ENCODE measurements around the gene HSBP1L1. TPM values are rescaled to one million over a fixed set of nuclear protein-coding genes. Genes with fewer than 3 reads are reported as not detected.

The HSBP1L1 gene
- total RNA-seq, 1 donor from 2014 or later: not detected

DNA sequence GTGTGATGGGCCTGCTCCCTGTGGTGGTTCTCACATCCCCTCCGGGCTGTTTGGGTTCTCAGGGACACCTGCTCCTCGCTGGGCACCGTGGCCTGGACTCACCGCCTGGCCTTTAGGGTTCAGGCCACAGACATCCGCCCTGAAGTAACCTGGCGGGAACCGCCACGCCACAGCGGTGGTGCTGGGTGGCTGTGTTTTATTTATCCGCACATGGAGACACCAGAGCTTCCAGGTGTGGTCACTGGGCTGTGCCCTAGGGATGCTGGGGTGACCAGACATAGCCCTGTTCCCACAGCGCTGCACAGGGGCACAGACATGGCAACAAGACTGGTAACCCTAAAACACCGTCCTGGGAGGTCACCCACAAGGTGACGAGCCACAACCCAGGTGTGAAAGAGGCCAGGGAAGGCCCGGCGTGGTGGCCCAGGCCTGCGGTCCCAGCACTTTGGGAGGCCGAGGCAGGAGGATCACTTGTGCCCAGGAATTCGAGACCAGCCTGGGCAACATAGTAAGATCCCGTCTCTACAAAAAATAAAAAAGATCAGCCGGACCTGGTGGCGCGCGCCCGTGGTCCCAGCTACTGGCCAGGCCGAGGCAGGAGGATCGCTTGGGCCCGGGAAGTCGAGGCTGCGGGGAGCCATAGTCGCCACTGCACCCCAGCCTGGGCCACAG lies 649 bp upstream of the HSBP1L1 start:
- TF ChIP-seq, protein P1, sequence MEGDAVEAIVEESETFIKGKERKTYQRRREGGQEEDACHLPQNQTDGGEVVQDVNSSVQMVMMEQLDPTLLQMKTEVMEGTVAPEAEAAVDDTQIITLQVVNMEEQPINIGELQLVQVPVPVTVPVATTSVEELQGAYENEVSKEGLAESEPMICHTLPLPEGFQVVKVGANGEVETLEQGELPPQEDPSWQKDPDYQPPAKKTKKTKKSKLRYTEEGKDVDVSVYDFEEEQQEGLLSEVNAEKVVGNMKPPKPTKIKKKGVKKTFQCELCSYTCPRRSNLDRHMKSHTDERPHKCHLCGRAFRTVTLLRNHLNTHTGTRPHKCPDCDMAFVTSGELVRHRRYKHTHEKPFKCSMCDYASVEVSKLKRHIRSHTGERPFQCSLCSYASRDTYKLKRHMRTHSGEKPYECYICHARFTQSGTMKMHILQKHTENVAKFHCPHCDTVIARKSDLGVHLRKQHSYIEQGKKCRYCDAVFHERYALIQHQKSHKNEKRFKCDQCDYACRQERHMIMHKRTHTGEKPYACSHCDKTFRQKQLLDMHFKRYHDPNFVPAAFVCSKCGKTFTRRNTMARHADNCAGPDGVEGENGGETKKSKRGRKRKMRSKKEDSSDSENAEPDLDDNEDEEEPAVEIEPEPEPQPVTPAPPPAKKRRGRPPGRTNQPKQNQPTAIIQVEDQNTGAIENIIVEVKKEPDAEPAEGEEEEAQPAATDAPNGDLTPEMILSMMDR (IDR thresholded peaks at IDR 0.05; ENCODE audit: partially characterized antibody, unreplicated experiment): no peak
- no peaks in the 10 kb centered on the region for H3K36me3 Mint-ChIP-seq (ENCODE audit: unreplicated experiment)
- peak overlapping the region; percentile 61 for H3K4me3 Mint-ChIP-seq (ENCODE audit: unreplicated experiment)
- peaks cover 9% of the 10 kb centered on the region for H3K4me1 Mint-ChIP-seq (ENCODE audit: low read depth, unreplicated experiment)
- H3K9me3 Mint-ChIP-seq (ENCODE audit: unreplicated experiment): peaks cover 2% of the 10 kb centered on the region
- peaks cover 5% of the 10 kb centered on the region for H3K27me3 Mint-ChIP-seq (ENCODE audit: unreplicated experiment)
- no peak for DNase-seq
- H3K27ac Mint-ChIP-seq (ENCODE audit: unreplicated experiment): no peak overlapping the region

DNA sequence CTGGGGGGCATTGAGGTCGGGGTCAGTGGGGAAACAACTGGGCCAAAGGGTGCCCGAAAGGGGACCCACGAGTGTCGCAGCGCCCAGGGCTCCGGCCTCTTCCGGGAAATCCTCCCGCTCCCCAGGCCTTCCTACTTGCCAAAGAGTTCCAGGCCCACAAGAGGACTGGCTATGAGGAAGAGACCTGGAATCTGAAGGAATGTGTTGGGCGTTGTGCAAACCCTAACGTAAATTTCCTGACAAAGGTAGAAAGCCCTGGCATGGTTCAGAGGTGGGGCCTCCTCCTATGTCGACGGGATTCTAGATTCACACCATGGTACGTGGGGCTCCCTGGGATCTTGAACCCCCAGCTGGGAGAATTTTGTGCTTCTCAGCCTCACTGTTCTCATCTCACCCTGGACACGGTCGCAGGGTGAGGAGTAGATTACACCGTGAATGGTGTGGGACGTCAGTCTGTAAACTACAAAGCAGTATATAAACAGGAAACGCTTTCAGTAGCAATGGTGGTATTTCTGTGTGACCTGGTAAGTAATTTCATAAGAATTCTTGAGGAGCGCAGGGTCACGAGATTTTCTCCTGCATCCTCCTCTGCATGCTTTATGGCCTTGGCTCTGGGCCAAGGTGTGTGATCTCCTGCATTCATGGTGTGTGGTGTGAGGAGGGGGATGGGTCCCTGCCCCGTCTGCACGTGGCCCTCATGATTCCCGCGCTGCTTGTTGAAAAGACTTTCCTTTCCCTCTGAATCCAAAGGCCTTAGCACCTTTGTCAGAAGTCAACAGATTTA lies 868 bp downstream of the HSBP1L1 start:
- TF ChIP-seq, protein P1 (IDR thresholded peaks at IDR 0.05; ENCODE audit: partially characterized antibody, unreplicated experiment): no peak
- Mint-ChIP-seq H3K9me3 (ENCODE audit: unreplicated experiment) (peaks cover 2% of the 10 kb centered on the region), H3K4me1 (ENCODE audit: low read depth, unreplicated experiment) (peaks cover 9% of the 10 kb centered on the region), H3K4me3 (ENCODE audit: unreplicated experiment) (peak overlapping the region; percentile 59), H3K27me3 (ENCODE audit: unreplicated experiment) (peaks cover 5% of the 10 kb centered on the region), H3K36me3 (ENCODE audit: unreplicated experiment) (no peaks in the 10 kb centered on the region), H3K27ac (ENCODE audit: unreplicated experiment) (no peak overlapping the region)
- DNase-seq: peak; percentile 14

DNA sequence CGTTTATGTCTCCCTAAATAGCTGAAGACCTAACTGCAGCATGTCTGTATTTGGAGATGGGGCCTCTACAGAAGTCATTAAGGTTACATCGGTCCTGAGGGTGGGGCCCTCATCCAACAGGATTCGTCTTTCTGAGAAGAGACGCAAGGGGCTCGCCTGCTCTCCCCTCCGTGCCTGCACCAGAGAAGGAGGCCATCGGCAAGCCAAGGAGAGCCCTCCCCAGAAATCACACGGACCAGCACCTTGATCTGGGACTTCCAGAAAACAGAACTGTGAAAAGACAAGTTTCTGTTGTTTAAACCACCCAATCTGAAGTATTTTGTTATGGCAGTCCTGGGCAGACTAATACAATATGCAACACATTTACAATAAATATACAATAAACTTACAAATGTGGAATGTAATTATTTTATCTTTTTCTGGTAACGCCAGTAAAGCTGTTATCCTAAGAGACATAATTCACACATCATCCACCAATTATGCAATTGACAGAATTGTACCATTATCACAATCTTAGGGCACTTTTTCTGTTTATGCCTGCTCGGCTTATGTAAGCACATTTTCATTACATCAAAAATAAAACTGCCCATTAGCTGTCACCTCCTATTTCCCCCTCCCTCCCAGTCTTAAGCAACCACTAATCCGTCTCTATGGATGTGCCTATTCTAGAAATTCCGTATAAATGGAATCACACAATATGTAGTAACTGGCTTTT lies 6.1 kb downstream of the HSBP1L1 start:
- no peak for DNase-seq
- H3K27me3 Mint-ChIP-seq (ENCODE audit: unreplicated experiment): peaks cover 1% of the 10 kb centered on the region
- peaks cover 4% of the 10 kb centered on the region for H3K4me1 Mint-ChIP-seq (ENCODE audit: low read depth, unreplicated experiment)
- H3K27ac Mint-ChIP-seq (ENCODE audit: unreplicated experiment): no peak overlapping the region
- no peak overlapping the region for H3K4me3 Mint-ChIP-seq (ENCODE audit: unreplicated experiment)
- peaks cover 8% of the 10 kb centered on the region for H3K36me3 Mint-ChIP-seq (ENCODE audit: unreplicated experiment)
- peaks cover 3% of the 10 kb centered on the region for H3K9me3 Mint-ChIP-seq (ENCODE audit: unreplicated experiment)
- TF ChIP-seq, protein P1 (IDR thresholded peaks at IDR 0.05; ENCODE audit: partially characterized antibody, unreplicated experiment): no peak

DNA sequence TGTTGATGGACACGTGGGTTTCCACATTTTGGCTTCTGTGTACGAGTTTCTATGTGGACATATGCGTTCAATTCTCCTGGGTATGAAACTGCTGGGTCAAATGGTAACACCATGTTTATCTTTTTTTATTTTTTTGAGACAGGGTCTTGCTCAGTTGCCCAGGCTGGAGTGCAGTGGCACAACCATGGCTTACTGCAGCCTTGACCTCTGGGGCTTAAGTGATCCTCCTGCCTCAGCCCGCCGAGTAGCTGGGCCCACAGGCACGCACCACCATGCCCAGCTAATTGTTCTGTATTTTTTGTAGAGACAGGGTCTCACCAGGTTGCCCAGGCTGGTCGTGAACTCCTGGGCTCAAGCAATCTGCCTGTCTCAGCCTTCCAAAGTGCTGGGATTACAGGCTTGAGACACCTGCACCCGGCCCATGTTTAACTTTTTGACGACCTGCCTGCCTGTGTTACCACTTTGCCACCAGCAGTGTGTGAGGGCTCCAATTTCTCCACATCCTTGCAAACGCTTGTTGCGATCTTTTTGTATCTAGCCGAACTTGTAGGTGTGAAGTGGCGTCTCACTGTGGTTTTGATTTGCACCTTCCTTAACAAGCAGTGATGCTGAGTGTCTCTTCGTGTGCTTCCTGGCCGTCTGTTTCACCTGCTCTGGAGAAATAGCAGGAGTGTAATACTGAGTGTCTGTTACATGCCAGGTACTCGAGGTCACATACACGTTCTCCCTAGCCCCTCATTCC lies 6.9 kb downstream of the HSBP1L1 start:
- peaks cover 4% of the 10 kb centered on the region for H3K4me1 Mint-ChIP-seq (ENCODE audit: low read depth, unreplicated experiment)
- H3K9me3 Mint-ChIP-seq (ENCODE audit: unreplicated experiment): peaks cover 3% of the 10 kb centered on the region
- peaks cover 8% of the 10 kb centered on the region for H3K36me3 Mint-ChIP-seq (ENCODE audit: unreplicated experiment)
- peak overlapping the region; percentile 2 for H3K4me3 Mint-ChIP-seq (ENCODE audit: unreplicated experiment)
- TF ChIP-seq, protein P1 (IDR thresholded peaks at IDR 0.05; ENCODE audit: partially characterized antibody, unreplicated experiment): no peak
- no peak for DNase-seq
- peaks cover 3% of the 10 kb centered on the region for H3K27me3 Mint-ChIP-seq (ENCODE audit: unreplicated experiment)
- no peak overlapping the region for H3K27ac Mint-ChIP-seq (ENCODE audit: unreplicated experiment)
